ENCODE data around the gene AK4. TPM values are rescaled to one million over a fixed set of nuclear protein-coding genes. Genes with fewer than 3 reads are reported as not detected.

Gene AK4
- total and polyA plus RNA-seq, 9 donors: 5.0 to 14.1 (median 7.6) TPM

GRCh38 chr1:65258106-65258505, 110.1 kb downstream of the AK4 start:
- no peak overlapping the region for H3K4me3 ChIP-seq (ENCODE audit: low read length)
- peaks cover 11% of the 10 kb centered on the region for H3K4me1 ChIP-seq (ENCODE audit: control insufficient read depth, insufficient read depth, low read length)
- H3K27ac ChIP-seq (ENCODE audit: low read length): no peak overlapping the region
- no peaks in the 10 kb centered on the region for H3K36me3 ChIP-seq (ENCODE audit: control insufficient read depth, insufficient read depth, low read length)
- no peak for DNase-seq
- peaks cover 23% of the 10 kb centered on the region for H3K27me3 ChIP-seq (ENCODE audit: control insufficient read depth, insufficient read depth, low read length)
- no peaks in the 10 kb centered on the region for H3K9me3 ChIP-seq (replicated peaks; ENCODE audit: control insufficient read depth, low read depth, low read length)

- H3K27ac ChIP-seq (ENCODE audit: low read length): no peak overlapping the region
- no peaks in the 10 kb centered on the region for H3K9me3 ChIP-seq (replicated peaks; ENCODE audit: control insufficient read depth, low read depth, low read length)
- no CpG with 5 or more reads among the region's 3 CpGs for WGBS (ENCODE audit: insufficient coverage)
- H3K4me1 ChIP-seq (ENCODE audit: control insufficient read depth, insufficient read depth, low read length): peaks cover 8% of the 10 kb centered on the region
- DNase-seq: no peak
- peaks cover 27% of the 10 kb centered on the region for H3K27me3 ChIP-seq (ENCODE audit: control insufficient read depth, insufficient read depth, low read length)
- no peak overlapping the region for H3K4me3 ChIP-seq (ENCODE audit: low read length)
- H3K36me3 ChIP-seq (ENCODE audit: control insufficient read depth, insufficient read depth, low read length): no peaks in the 10 kb centered on the region
These were observed 111.8 kb downstream of the AK4 start for GRCh38 chr1:65259816-65260215.

GRCh38 chr1:65260851-65261473, 113.0 kb downstream of the AK4 start:
- Histone ChIP-seq H3K27me3 (ENCODE audit: control insufficient read depth, insufficient read depth, low read length) (peaks cover 24% of the 10 kb centered on the region), H3K4me1 (ENCODE audit: control insufficient read depth, insufficient read depth, low read length) (peaks cover 9% of the 10 kb centered on the region), H3K27ac (ENCODE audit: low read length) (no peak overlapping the region), H3K9me3 (replicated peaks; ENCODE audit: control insufficient read depth, low read depth, low read length) (no peaks in the 10 kb centered on the region), H3K4me3 (ENCODE audit: low read length) (no peak overlapping the region), H3K36me3 (ENCODE audit: control insufficient read depth, insufficient read depth, low read length) (no peaks in the 10 kb centered on the region)
- no peak for DNase-seq
- 100% methylated on average over 1 of the region's 4 CpGs for WGBS (ENCODE audit: insufficient coverage)

- Histone ChIP-seq H3K27ac (ENCODE audit: low read length) (no peak overlapping the region), H3K4me1 (ENCODE audit: control insufficient read depth, insufficient read depth, low read length) (peaks cover 9% of the 10 kb centered on the region), H3K36me3 (ENCODE audit: control insufficient read depth, insufficient read depth, low read length) (no peaks in the 10 kb centered on the region), H3K4me3 (ENCODE audit: low read length) (no peak overlapping the region), H3K9me3 (replicated peaks; ENCODE audit: control insufficient read depth, low read depth, low read length) (no peaks in the 10 kb centered on the region), H3K27me3 (ENCODE audit: control insufficient read depth, insufficient read depth, low read length) (peaks cover 22% of the 10 kb centered on the region)
- DNase-seq: no peak
- no CpG with 5 or more reads among the region's 1 CpG for WGBS (ENCODE audit: insufficient coverage)
These were observed 115.3 kb downstream of the AK4 start for GRCh38 chr1:65263286-65263685.

- peak overlapping the region; percentile 9 for H3K4me3 ChIP-seq (ENCODE audit: low read length)
- H3K9me3 ChIP-seq (replicated peaks; ENCODE audit: control insufficient read depth, low read depth, low read length): no peaks in the 10 kb centered on the region
- DNase-seq: peak; percentile 60
- H3K36me3 ChIP-seq (ENCODE audit: control insufficient read depth, insufficient read depth, low read length): no peaks in the 10 kb centered on the region
- 2% methylated on average over 9 of the region's 15 CpGs for WGBS (ENCODE audit: insufficient coverage)
- H3K27ac ChIP-seq (ENCODE audit: low read length): no peak overlapping the region
- H3K27me3 ChIP-seq (ENCODE audit: control insufficient read depth, insufficient read depth, low read length): peaks cover 22% of the 10 kb centered on the region
- H3K4me1 ChIP-seq (ENCODE audit: control insufficient read depth, insufficient read depth, low read length): peaks cover 9% of the 10 kb centered on the region
These were observed 116.4 kb downstream of the AK4 start for GRCh38 chr1:65264197-65264929.

- H3K36me3 ChIP-seq (ENCODE audit: control insufficient read depth, insufficient read depth, low read length): no peaks in the 10 kb centered on the region
- H3K27me3 ChIP-seq (ENCODE audit: control insufficient read depth, insufficient read depth, low read length): peaks cover 20% of the 10 kb centered on the region
- no peak for DNase-seq
- no peak overlapping the region for H3K27ac ChIP-seq (ENCODE audit: low read length)
- peaks cover 9% of the 10 kb centered on the region for H3K4me1 ChIP-seq (ENCODE audit: control insufficient read depth, insufficient read depth, low read length)
- no CpG with 5 or more reads among the region's 7 CpGs for WGBS (ENCODE audit: insufficient coverage)
- H3K4me3 ChIP-seq (ENCODE audit: low read length): peak overlapping the region; percentile 47
- no peaks in the 10 kb centered on the region for H3K9me3 ChIP-seq (replicated peaks; ENCODE audit: control insufficient read depth, low read depth, low read length)
These were observed 117.3 kb downstream of the AK4 start for GRCh38 chr1:65265296-65265650.

GRCh38 chr1:65265651-65266351, 117.8 kb downstream of the AK4 start:
- Histone ChIP-seq H3K36me3 (ENCODE audit: control insufficient read depth, insufficient read depth, low read length) (no peaks in the 10 kb centered on the region), H3K27me3 (ENCODE audit: control insufficient read depth, insufficient read depth, low read length) (peaks cover 20% of the 10 kb centered on the region), H3K9me3 (replicated peaks; ENCODE audit: control insufficient read depth, low read depth, low read length) (no peaks in the 10 kb centered on the region), H3K4me3 (ENCODE audit: low read length) (peak overlapping the region; percentile 47), H3K4me1 (ENCODE audit: control insufficient read depth, insufficient read depth, low read length) (peaks cover 9% of the 10 kb centered on the region), H3K27ac (ENCODE audit: low read length) (no peak overlapping the region)
- DNase-seq: peak; percentile 58
- under 1% methylated on average over 43 of the region's 59 CpGs for WGBS (ENCODE audit: insufficient coverage)

GRCh38 chr1:65266476-65266875, 118.5 kb downstream of the AK4 start:
- Histone ChIP-seq H3K36me3 (ENCODE audit: control insufficient read depth, insufficient read depth, low read length) (no peaks in the 10 kb centered on the region), H3K4me1 (ENCODE audit: control insufficient read depth, insufficient read depth, low read length) (peaks cover 9% of the 10 kb centered on the region), H3K4me3 (ENCODE audit: low read length) (no peak overlapping the region), H3K9me3 (replicated peaks; ENCODE audit: control insufficient read depth, low read depth, low read length) (no peaks in the 10 kb centered on the region), H3K27me3 (ENCODE audit: control insufficient read depth, insufficient read depth, low read length) (peaks cover 18% of the 10 kb centered on the region), H3K27ac (ENCODE audit: low read length) (no peak overlapping the region)
- DNase-seq: no peak
- 25% methylated on average over 1 of the region's 1 CpG for WGBS (ENCODE audit: insufficient coverage)

- DNase-seq: no peak
- Histone ChIP-seq H3K9me3 (replicated peaks; ENCODE audit: control insufficient read depth, low read depth, low read length) (no peaks in the 10 kb centered on the region), H3K4me1 (ENCODE audit: control insufficient read depth, insufficient read depth, low read length) (peaks cover 9% of the 10 kb centered on the region), H3K4me3 (ENCODE audit: low read length) (no peak overlapping the region), H3K27ac (ENCODE audit: low read length) (no peak overlapping the region), H3K27me3 (ENCODE audit: control insufficient read depth, insufficient read depth, low read length) (peaks cover 18% of the 10 kb centered on the region), H3K36me3 (ENCODE audit: control insufficient read depth, insufficient read depth, low read length) (no peaks in the 10 kb centered on the region)
- WGBS (ENCODE audit: insufficient coverage): no CpG with 5 or more reads among the region's 4 CpGs
These were observed 119.3 kb downstream of the AK4 start for GRCh38 chr1:65267271-65267670.

- Histone ChIP-seq H3K27me3 (ENCODE audit: control insufficient read depth, insufficient read depth, low read length) (peaks cover 18% of the 10 kb centered on the region), H3K4me3 (ENCODE audit: low read length) (no peak overlapping the region), H3K9me3 (replicated peaks; ENCODE audit: control insufficient read depth, low read depth, low read length) (no peaks in the 10 kb centered on the region), H3K27ac (ENCODE audit: low read length) (no peak overlapping the region), H3K36me3 (ENCODE audit: control insufficient read depth, insufficient read depth, low read length) (no peaks in the 10 kb centered on the region), H3K4me1 (ENCODE audit: control insufficient read depth, insufficient read depth, low read length) (peaks cover 9% of the 10 kb centered on the region)
- WGBS (ENCODE audit: insufficient coverage): no CpG with 5 or more reads among the region's 1 CpG
- DNase-seq: no peak
These were observed 119.7 kb downstream of the AK4 start for GRCh38 chr1:65267683-65268082.
